ENCODE data around the gene APOBEC3G.

- no peak for TF ChIP-seq PKNOX1 (IDR thresholded peaks at IDR 0.05)
- no peak for TF ChIP-seq SUZ12 (IDR thresholded peaks at IDR 0.05)
- no peak for TF ChIP-seq NFRKB (IDR thresholded peaks at IDR 0.05)
- TF ChIP-seq ZNF384 (IDR thresholded peaks at IDR 0.05), result no peak
- TF ChIP-seq FOXK2 (IDR thresholded peaks at IDR 0.05), result no peak
- TF ChIP-seq BHLHE40 (IDR thresholded peaks at IDR 0.05; ENCODE audit: borderline replicate concordance), result no peak
Measured at GRCh38 chr22:39088685-39089032, 11.6 kb downstream of the APOBEC3G start.

All from HEK293T (cell line).